ENCODE data around the gene TNFRSF8.
A peak's percentile ranks its signal among the peaks of the same experiment; 100 is the strongest.

The TNFRSF8 gene

DNA sequence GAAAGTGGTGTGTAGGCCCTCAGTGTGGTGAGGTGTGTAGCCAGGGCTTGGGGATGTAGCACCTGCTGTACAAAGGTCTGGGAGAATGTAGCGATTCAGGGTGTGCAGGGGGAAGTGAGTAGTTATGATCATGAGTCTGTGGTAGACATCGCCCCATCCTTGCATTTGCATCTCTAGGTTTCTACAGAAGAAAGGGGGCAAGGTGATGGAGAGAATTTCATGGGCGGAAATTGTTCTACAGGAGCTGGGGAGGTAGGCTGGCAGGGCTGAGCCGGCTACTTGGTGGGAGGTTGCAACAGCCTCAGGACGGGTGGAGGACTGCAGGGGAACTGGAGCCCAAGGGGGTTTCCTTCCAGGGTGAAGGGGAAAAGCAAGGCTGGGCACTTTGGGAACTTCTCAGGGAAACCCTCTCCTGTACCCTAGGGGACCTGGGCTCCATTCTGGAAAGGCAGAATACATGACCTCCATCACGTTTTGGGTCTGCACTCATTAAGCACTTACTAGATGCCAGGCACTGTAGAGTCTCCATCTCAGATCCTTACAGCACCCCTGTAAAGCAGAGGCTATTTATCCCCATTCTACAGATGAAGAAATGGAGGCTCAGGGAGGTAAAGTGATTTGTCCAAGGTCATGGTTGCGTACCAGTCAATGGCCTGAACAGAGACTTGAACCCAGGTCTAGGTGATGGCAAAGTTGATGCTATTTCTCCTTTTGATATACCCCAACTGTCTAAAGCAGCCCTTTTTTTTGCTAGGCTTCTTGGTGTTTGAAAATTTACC lies 89.2 kb downstream of the TNFRSF8 start:
- H3K18ac ChIP-seq (ENCODE audit: low read length): no peak overlapping the region
- H2BK5ac ChIP-seq (ENCODE audit: low read length): no peak overlapping the region
- H3K4me1 ChIP-seq (ENCODE audit: control insufficient read depth in 2 of 2, insufficient read depth in 1 of 2, low read depth in 1 of 2, low read length in 2 of 2): peaks cover 1 to 2% of the 10 kb centered on the region in 2 donors
- H3K4me3 ChIP-seq (ENCODE audit: low read length in 2 of 2): no peak overlapping the region
- no peaks in the 10 kb centered on the region for H3K36me3 ChIP-seq (replicated peaks in 1 of 2; ENCODE audit: control insufficient read depth in 2 of 2, insufficient read depth in 2 of 2, low read length in 2 of 2)
- no peak for DNase-seq (ENCODE audit: low spot score)
- no peak overlapping the region for H2AFZ ChIP-seq (ENCODE audit: low read length)
- H3K14ac ChIP-seq (ENCODE audit: low read length): no peak overlapping the region
- no peak overlapping the region for H2BK120ac ChIP-seq (ENCODE audit: low read depth, low read length)
- H3K79me1 ChIP-seq (ENCODE audit: low read depth, low read length): no peaks in the 10 kb centered on the region
- H3K4ac ChIP-seq (ENCODE audit: low read length): no peak overlapping the region
- H3K27me3 ChIP-seq (ENCODE audit: control insufficient read depth in 3 of 3, insufficient read depth in 3 of 3, low read depth in 1 of 3, low read length in 3 of 3): peaks cover 0 to 7% (median 0%) of the 10 kb centered on the region in 3 experiments
- no peak overlapping the region for H3K4me2 ChIP-seq (ENCODE audit: insufficient read depth, low read length, poor library complexity, severe bottlenecking)
- no peak overlapping the region for H4K91ac ChIP-seq (ENCODE audit: low read depth, low read length, poor library complexity)
- no peak overlapping the region for H2BK12ac ChIP-seq (ENCODE audit: low read length)
- H4K8ac ChIP-seq (ENCODE audit: low read depth, low read length): no peak overlapping the region
- peaks cover 0 to 4% of the 10 kb centered on the region in 2 donors for H3K9me3 ChIP-seq (replicated peaks in 1 of 2; ENCODE audit: control insufficient read depth in 2 of 2, insufficient read depth in 1 of 2, low read depth in 1 of 2, low read length in 2 of 2)
- no CpG with 5 or more reads among the region's 7 CpGs for WGBS, 2 donors (ENCODE audit: extremely low coverage in 2 of 2, insufficient read length in 2 of 2, insufficient replicate concordance in 1 of 2)
- no peak overlapping the region for H3K27ac ChIP-seq (replicated peaks; ENCODE audit: low read length)
- H2AK5ac ChIP-seq (ENCODE audit: low read depth, low read length): peak overlapping the region; percentile 36
- peak overlapping the region; percentile 62 for H2BK15ac ChIP-seq (ENCODE audit: low read length)
- H3K9ac ChIP-seq (ENCODE audit: low read depth, low read length, poor library complexity): no peak overlapping the region
- H3K23ac ChIP-seq (ENCODE audit: low read depth, low read length, poor library complexity): no peak overlapping the region

DNA sequence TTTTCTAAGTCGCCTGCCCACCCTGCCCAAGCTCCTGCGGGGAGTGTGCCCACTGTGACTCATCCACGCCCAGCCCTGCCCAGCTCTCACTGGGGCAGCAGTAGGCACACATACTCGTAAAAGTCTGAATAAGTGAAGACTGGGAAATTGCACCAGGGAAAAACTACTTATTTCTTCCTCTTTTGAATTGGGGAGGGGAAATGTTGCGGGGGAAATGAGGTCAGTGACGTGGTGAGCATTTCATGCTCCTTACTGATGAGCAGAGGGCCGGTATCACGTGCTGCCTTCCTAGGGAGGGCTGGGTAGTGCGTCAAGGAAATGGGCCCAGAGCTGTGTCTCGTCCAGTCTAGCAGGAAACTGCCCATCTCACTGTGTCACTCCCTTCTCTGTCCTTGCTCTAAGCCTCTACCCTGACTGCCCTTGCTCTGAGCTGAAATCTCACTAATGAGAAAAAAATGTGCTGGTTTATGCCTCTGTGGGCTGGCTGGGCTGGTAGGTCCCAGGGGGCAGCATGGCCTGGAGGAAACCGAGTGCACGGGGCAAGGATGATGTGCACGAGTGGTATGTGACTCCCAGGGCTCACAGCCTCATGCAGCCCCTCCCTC lies 90.2 kb downstream of the TNFRSF8 start:
- WGBS, 2 donors (ENCODE audit: extremely low coverage in 2 of 2, insufficient read length in 2 of 2, insufficient replicate concordance in 1 of 2): no CpG with 5 or more reads among the region's 13 CpGs
- H3K4me1 ChIP-seq (ENCODE audit: control insufficient read depth in 2 of 2, insufficient read depth in 1 of 2, low read depth in 1 of 2, low read length in 2 of 2): peaks cover 4 to 7% of the 10 kb centered on the region in 2 donors
- H4K91ac ChIP-seq (ENCODE audit: low read depth, low read length, poor library complexity): no peak overlapping the region

DNA sequence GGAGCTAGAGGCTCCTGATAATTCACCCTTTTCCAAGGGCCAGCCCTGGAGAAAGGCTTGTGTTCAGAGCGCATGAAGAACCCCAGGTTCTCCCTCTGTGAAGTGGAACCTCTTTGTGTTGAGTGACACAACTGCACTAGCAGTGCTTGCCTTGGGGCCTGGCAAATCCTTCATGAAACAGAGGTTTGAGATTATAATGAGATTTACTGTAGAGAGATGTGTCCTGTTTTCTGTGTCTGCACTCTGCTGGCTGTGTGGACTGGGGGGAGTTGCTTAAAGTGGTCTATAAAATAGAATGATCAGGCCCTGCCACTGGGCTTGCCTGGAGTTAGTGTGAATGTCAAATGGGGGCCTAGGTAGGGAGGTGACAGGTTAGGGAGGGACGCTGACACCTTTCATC lies 92.2 kb downstream of the TNFRSF8 start:
- Histone ChIP-seq H2AK5ac (ENCODE audit: low read depth, low read length) (peak overlapping the region; percentile 1), H3K14ac (ENCODE audit: low read length) (no peak overlapping the region), H4K91ac (ENCODE audit: low read depth, low read length, poor library complexity) (no peak overlapping the region), H3K27me3 (ENCODE audit: control insufficient read depth in 3 of 3, insufficient read depth in 3 of 3, low read depth in 1 of 3, low read length in 3 of 3) (peaks cover 0 to 3% (median 0%) of the 10 kb centered on the region in 3 experiments), H3K4me3 (ENCODE audit: low read length in 2 of 2) (no peak overlapping the region), H2BK15ac (ENCODE audit: low read length) (no peak overlapping the region), H4K8ac (ENCODE audit: low read depth, low read length) (no peak overlapping the region), H2BK12ac (ENCODE audit: low read length) (no peak overlapping the region), H3K27ac (replicated peaks; ENCODE audit: low read length) (no peak overlapping the region), H3K9ac (ENCODE audit: low read depth, low read length, poor library complexity) (no peak overlapping the region), H3K9me3 (replicated peaks in 1 of 2; ENCODE audit: control insufficient read depth in 2 of 2, insufficient read depth in 1 of 2, low read depth in 1 of 2, low read length in 2 of 2) (no peaks in the 10 kb centered on the region), H3K23ac (ENCODE audit: low read depth, low read length, poor library complexity) (no peak overlapping the region), H2BK120ac (ENCODE audit: low read depth, low read length) (no peak overlapping the region), H3K4me2 (ENCODE audit: insufficient read depth, low read length, poor library complexity, severe bottlenecking) (no peak overlapping the region), H3K79me1 (ENCODE audit: low read depth, low read length) (no peaks in the 10 kb centered on the region), H3K4me1 (ENCODE audit: control insufficient read depth in 2 of 2, insufficient read depth in 1 of 2, low read depth in 1 of 2, low read length in 2 of 2) (peaks cover 10 to 13% of the 10 kb centered on the region in 2 donors), H2AFZ (ENCODE audit: low read length) (no peak overlapping the region), H2BK5ac (ENCODE audit: low read length) (no peak overlapping the region), H3K4ac (ENCODE audit: low read length) (no peak overlapping the region), H3K36me3 (replicated peaks in 1 of 2; ENCODE audit: control insufficient read depth in 2 of 2, insufficient read depth in 2 of 2, low read length in 2 of 2) (no peaks in the 10 kb centered on the region), H3K18ac (ENCODE audit: low read length) (no peak overlapping the region)
- no peak for DNase-seq (ENCODE audit: low spot score)
- no CpG with 5 or more reads among the region's 2 CpGs for WGBS, 2 donors (ENCODE audit: extremely low coverage in 2 of 2, insufficient read length in 2 of 2, insufficient replicate concordance in 1 of 2)

More for the DNA sequence above, 90.2 kb downstream of the TNFRSF8 start:
- H3K36me3 ChIP-seq (replicated peaks in 1 of 2; ENCODE audit: control insufficient read depth in 2 of 2, insufficient read depth in 2 of 2, low read length in 2 of 2): no peaks in the 10 kb centered on the region
- no peak overlapping the region for H3K9ac ChIP-seq (ENCODE audit: low read depth, low read length, poor library complexity)
- peak overlapping the region; percentile 36 for H2AK5ac ChIP-seq (ENCODE audit: low read depth, low read length)
- H3K23ac ChIP-seq (ENCODE audit: low read depth, low read length, poor library complexity): peak overlapping the region; percentile 80
- no peak overlapping the region for H2BK120ac ChIP-seq (ENCODE audit: low read depth, low read length)
- H2AFZ ChIP-seq (ENCODE audit: low read length): no peak overlapping the region
- no peak overlapping the region for H3K4ac ChIP-seq (ENCODE audit: low read length)
- no peak overlapping the region for H4K8ac ChIP-seq (ENCODE audit: low read depth, low read length)
- DNase-seq (ENCODE audit: low spot score): no peak
- H3K9me3 ChIP-seq (replicated peaks in 1 of 2; ENCODE audit: control insufficient read depth in 2 of 2, insufficient read depth in 1 of 2, low read depth in 1 of 2, low read length in 2 of 2): peaks cover 0 to 4% of the 10 kb centered on the region in 2 donors
- H3K27me3 ChIP-seq (ENCODE audit: control insufficient read depth in 3 of 3, insufficient read depth in 3 of 3, low read depth in 1 of 3, low read length in 3 of 3): peaks cover 0 to 7% (median 0%) of the 10 kb centered on the region in 3 experiments
- no peak overlapping the region for H3K4me3 ChIP-seq (ENCODE audit: low read length in 2 of 2)
- H3K18ac ChIP-seq (ENCODE audit: low read length): no peak overlapping the region
- peak overlapping the region; percentile 62 for H2BK15ac ChIP-seq (ENCODE audit: low read length)
- H3K27ac ChIP-seq (replicated peaks; ENCODE audit: low read length): no peak overlapping the region
- H3K4me2 ChIP-seq (ENCODE audit: insufficient read depth, low read length, poor library complexity, severe bottlenecking): no peak overlapping the region
- no peak overlapping the region for H3K14ac ChIP-seq (ENCODE audit: low read length)
- no peak overlapping the region for H2BK5ac ChIP-seq (ENCODE audit: low read length)
- H3K79me1 ChIP-seq (ENCODE audit: low read depth, low read length): no peaks in the 10 kb centered on the region
- peak overlapping the region; percentile 14 for H2BK12ac ChIP-seq (ENCODE audit: low read length)
